Inferior parietal cortex (tissue), 1 donor: Measurements from ENCODE around the gene GALNS.
"Not testable (repeated sequence)": the region's sequence is repeated elsewhere in the genome, so short reads cannot be mapped to it uniquely, and the experiment has no call there.

Experiments used
- DNase-seq: peaks from one replicate; pipeline ENCODE4 v3.0.0-alpha.2; 2016; ENCODE audit errors: extremely low spot score

GALNS gene

GRCh38 chr16:88784074-88784855 is 72.5 kb downstream of the GALNS start:
- DNase-seq = no peak

DNA sequence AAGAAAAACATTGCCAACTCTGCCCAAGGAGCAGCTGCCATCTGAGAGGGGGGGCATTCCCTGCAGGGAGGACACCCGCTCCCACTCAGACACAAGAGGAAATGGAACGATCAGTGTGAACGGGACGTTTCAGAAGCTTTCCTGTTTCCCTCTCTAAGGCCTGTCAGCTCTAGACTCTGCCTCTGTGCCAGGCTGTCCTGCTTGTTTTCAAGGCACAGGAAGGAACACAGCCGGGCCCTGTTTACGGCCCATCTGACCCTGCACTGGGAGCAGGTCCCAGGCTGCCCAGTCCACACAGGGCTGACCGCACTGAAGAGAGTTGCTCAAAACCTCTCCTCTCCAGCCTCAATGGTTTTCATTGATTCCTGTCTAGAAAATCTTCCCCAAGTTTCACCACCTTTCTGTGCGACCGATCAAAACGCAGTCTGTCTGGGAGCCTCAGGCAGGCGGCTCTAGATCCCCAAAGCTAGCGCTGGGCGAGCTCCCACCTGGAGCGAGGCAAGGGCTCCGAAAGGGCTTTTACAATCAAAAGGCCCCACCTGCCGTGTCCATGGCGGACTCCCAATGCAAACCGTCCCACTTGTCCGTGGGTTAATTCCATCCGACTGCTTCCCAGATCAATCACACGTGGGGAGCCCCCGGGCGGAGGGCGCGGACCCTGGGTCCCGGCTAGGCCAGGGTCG is 73.2 kb downstream of the GALNS start:
- peak; percentile 51 for DNase-seq

GRCh38 chr16:88782454-88783390 is 74.0 kb downstream of the GALNS start:
- DNase-seq = no peak

- no peak for DNase-seq
These were observed 75.3 kb downstream of the GALNS start for GRCh38 chr16:88781140-88782077.

DNA sequence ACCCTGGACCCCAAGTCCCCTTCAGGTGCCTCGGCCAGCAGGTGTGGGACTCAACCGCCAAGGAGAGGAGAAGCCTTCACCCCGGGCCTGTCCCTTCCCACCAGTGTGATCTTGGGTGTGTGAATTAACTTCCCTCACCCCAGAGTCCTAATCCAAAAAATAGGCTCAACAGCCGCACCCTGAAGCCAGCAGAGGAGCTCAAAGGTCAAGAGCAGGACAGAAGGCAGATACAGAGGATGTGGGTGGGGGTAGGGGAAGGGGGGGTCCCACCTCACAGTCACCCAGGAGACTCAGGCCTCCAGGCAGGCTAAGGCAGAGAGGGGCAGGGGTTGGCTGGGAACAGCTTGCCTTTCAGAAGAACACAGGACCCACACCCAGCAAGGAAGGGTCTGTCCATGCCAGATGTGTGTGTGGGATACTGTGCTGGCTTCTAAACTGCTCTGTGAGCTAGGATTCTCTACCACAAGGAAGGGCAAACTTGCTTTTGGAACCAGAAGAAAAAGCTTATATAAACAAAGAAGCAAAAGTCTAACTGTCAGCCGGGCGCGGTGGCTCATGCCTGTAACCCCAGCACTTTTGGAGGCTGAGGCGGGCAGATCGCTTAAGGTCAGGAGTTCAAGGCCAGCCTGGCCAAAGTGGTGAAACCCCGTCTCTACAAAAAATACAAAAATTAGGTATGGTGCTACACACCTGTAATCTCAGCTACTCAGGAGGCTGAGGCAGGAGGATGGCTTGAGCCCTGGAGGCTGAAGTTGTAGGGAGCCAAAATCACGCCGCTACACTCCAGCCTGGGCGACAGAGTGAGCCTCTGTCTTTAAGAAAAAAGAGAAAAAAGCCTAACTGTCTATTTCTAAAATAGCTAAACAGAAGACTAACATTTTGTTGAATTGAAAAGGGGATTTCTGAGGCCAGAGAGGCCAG is 76.3 kb downstream of the GALNS start:
- DNase-seq = no peak

GRCh38 chr16:88779406-88780141 is 77.2 kb downstream of the GALNS start:
- DNase-seq = no peak

- no peak for DNase-seq
These were observed 78.1 kb downstream of the GALNS start for GRCh38 chr16:88778541-88779065.

DNA sequence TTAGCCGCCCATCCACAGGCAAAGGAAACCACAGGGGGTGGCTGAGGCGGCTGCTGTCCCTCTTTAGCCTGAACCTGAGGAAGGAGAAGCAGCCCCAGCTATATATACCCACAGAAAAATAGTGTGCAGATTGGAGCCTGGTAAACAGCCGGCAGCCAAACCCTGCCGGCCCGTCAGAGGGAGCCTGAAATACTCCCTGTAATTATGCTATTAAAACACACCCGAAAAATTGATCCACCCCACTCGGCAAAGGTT is 78.5 kb downstream of the GALNS start:
- DNase-seq = no peak

DNA sequence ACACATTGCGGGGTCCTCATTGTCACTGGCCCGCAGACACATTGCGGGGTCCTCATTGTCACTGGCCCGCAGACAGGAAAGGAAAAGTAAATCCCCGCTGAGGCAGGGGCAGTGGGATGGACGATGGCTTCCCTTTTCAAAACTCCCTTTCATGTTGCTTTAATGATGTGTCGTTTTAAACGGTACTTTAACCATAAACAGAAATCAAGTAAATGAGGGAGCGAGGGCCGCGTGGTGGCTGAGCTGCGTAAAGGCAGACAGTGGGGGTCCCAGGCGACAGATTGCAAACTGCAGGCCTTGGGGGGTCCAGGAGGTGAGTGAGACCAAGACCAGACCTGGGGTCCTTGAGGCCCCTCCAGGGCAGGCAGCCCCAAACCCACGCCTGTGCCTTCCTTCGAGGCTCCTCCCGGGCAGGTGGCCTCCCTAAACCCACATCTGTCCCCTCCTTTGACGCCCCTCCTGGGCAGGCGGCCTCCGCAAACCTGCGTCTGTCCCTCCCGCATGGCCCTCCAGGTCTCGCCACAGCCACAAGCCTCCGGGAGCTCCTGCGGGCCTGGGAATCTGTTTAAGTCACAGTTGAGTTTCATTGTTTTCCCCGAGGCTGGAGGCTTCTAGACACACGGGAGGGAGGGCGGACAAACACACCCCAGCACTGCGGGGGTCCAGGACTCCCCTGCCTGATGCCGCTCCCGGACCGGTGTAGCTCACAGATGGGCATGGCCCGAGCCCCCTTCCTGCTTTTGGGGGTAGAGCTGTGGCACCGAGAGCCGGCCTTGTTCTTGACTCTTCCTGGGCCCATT is 79.1 kb downstream of the GALNS start:
- no peak for DNase-seq

GRCh38 chr16:88775825-88776224 is 80.9 kb downstream of the GALNS start:
- no peak for DNase-seq

- no peak for DNase-seq
These were observed 82.0 kb downstream of the GALNS start for GRCh38 chr16:88774544-88775393.

GRCh38 chr16:88773812-88774291 is 82.9 kb downstream of the GALNS start:
- peak; percentile 56 for DNase-seq

- no peak for DNase-seq
These were observed 83.6 kb downstream of the GALNS start for GRCh38 chr16:88772871-88773811.

DNA sequence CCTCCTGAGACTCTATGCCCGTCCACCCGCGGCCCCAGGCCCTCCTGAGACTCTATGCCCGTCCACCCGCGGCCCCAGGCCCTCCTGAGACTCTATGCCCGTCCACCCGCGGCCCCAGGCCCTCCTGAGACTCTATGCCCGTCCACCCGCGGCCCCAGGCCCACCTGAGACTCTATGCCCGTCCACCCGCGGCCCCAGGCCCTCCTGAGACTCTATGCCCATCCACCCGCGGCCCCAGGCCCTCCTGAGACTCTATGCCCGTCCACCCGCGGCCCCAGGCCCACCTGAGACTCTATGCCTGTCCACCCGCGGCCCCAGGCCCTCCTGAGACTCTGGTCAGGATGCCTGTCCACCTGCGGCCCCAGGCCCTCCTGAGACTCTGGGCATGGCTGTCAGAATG is 85.0 kb downstream of the GALNS start:
- not testable (repeated sequence) for DNase-seq

GRCh38 chr16:88771294-88771772 is 85.4 kb downstream of the GALNS start:
- DNase-seq = no peak
